HCT116 (cell line): ENCODE measurements around the gene TSEN34.
"Not testable (repeated sequence)": the region's sequence is repeated elsewhere in the genome, so short reads cannot be mapped to it uniquely, and the experiment has no call there.

Experiments
- CTCF ChIP-seq, 3 experiments: fragments of 200-600 bp in 1 of 3; sonication (generic) in 1 of 3; IDR thresholded peaks in 2 of 3; conservative IDR thresholded peaks in 1 of 3; 2 replicates each; pipeline ENCODE4 v1.5.1; 2012 to 2017; ENCODE audit warnings: low read depth in 2 of 3, low read length in 2 of 3, antibody characterized with exemption in 1 of 3, borderline replicate concordance in 1 of 3, control low read depth in 1 of 3, mild to moderate bottlenecking in 1 of 3, mixed read lengths in 1 of 3, mixed run types in 1 of 3, moderate library complexity in 1 of 3; ENCODE audit not compliant: insufficient read depth in 1 of 3
- FOSL1 ChIP-seq: IDR thresholded peaks from 2 replicates; pipeline ENCODE4 v1.6.1; 2012; ENCODE audit warnings: low read depth
- POLR2A ChIP-seq: IDR thresholded peaks from 2 replicates; pipeline ENCODE4 v1.7.0; 2011; ENCODE audit warnings: borderline replicate concordance; ENCODE audit not compliant: insufficient read depth, insufficient read length; ENCODE audit errors: extremely low read depth
- RAD21 ChIP-seq: IDR thresholded peaks from 2 replicates; pipeline ENCODE4 v1.6.1; 2012; ENCODE audit warnings: low read depth, mild to moderate bottlenecking
- REST ChIP-seq: IDR thresholded peaks from 2 replicates; pipeline ENCODE4 v1.6.1; 2012; ENCODE audit warnings: low read depth
- SIN3A ChIP-seq: IDR thresholded peaks from 2 replicates; pipeline ENCODE4 v1.6.1; 2012; ENCODE audit warnings: low read depth
- ZNF274 ChIP-seq: fragments of 200-500 bp; sonication (Bioruptor generic); IDR thresholded peaks from 2 replicates; pipeline ENCODE4 v1.6.1; 2014; ENCODE audit warnings: mild to moderate bottlenecking, low read depth, low read length, inconsistent platforms
- TF ChIP-seq, protein P1 (sequence below): IDR thresholded peaks from 2 replicates; pipeline ENCODE4 v1.6.1; 2012

- TF ChIP-seq CTCF (IDR thresholded peaks at IDR 0.05 in 2 of 3, conservative IDR thresholded peaks at IDR 0.05 in 1 of 3; ENCODE audit: borderline replicate concordance in 1 of 3, insufficient read depth in 1 of 3, low read depth in 2 of 3, low read length in 2 of 3); POLR2A; ZNF274; RAD21; FOSL1; SIN3A; REST: not testable (repeated sequence)
- TF ChIP-seq, protein P1, sequence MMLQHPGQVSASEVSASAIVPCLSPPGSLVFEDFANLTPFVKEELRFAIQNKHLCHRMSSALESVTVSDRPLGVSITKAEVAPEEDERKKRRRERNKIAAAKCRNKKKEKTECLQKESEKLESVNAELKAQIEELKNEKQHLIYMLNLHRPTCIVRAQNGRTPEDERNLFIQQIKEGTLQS: not testable (repeated sequence)
Measured at GRCh38 chr19:54242646-54243045, 51.5 kb downstream of the TSEN34 start, which contains the start of gene LILRA6.
